ENCODE results near the gene PLEKHA4. TPM values are rescaled to one million over a fixed set of nuclear protein-coding genes. Genes with fewer than 3 reads are reported as not detected.
A peak's percentile ranks its signal among the peaks of the same experiment; 100 is the strongest.

Gene PLEKHA4
- total and polyA plus RNA-seq, 10 of the 15 experiments (the other 5 are each of a cell fraction or from before 2014, with no cell fraction given), result 0.13 to 10.0 (median 6.4) TPM; not detected in 1

DNA sequence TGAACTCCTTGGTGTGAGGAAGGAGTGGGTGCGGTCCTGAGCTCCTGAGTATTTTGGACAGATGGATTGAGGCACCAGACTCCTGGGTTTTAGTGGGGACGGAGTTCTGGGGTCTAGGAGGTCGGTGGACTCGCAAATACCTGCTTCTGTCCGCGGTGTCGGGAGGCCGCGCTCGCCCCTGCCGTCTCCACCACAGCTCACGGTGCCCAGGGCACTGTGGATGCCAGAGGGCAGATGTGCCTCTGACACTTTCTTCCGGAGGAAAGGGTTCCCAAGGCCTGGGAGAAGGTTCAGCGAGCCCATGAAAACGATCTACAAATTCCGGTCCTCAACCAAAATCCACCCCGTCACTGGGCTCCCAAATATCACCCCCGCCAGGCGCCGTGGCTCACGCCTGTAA lies 26.8 kb upstream of the PLEKHA4 start:
- Histone ChIP-seq H3K9ac (ENCODE audit: control insufficient read depth, insufficient read depth, low read length) (no peak overlapping the region), H3K27ac (ENCODE audit: control insufficient read depth, insufficient read depth) (peak overlapping the region; percentile 33; the same call in 1 of the 2 replicates), H3K27me3 (replicated peaks in 1 of 2; ENCODE audit: control insufficient read depth in 2 of 2, insufficient read depth in 2 of 2, low read length in 1 of 2) (no peaks in the 10 kb centered on the region), H3K4me3 (peak overlapping the region; percentile 56; the same call in 1 of the 2 replicates), H4K20me1 (ENCODE audit: control insufficient read depth, insufficient read depth) (no peaks in the 10 kb centered on the region), H3K4me1 (ENCODE audit: control insufficient read depth, insufficient read depth, low read length) (peaks cover 10% of the 10 kb centered on the region), H3K4me2 (ENCODE audit: control insufficient read depth, insufficient read depth) (peak overlapping the region; percentile 31), H2AFZ (ENCODE audit: control insufficient read depth, low read depth, low read length) (no peak overlapping the region), H3K79me2 (ENCODE audit: control insufficient read depth, insufficient read depth, low read length) (peaks cover 1% of the 10 kb centered on the region), H3K36me3 (ENCODE audit: control insufficient read depth in 2 of 2, insufficient read depth in 2 of 2, low read length in 1 of 2) (no peaks in the 10 kb centered on the region), H3K9me3 (replicated peaks; ENCODE audit: control insufficient read depth, insufficient read depth, low read length) (no peaks in the 10 kb centered on the region)
- TF ChIP-seq, protein P1, sequence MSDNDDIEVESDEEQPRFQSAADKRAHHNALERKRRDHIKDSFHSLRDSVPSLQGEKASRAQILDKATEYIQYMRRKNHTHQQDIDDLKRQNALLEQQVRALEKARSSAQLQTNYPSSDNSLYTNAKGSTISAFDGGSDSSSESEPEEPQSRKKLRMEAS (IDR thresholded peaks at IDR 0.05; ENCODE audit: low read depth, low read length), result no peak
- FAIRE-seq, result no peak
- TSS peak; percentile 62 for BruUV-seq (replicated peaks)
- ChIA-PET POLR2A (interaction anchor here (0.6 to 2.6 kb wide), 8 partner anchors 9 to 567 kb away, joined by 3 to 22 read pairs (median 4); partner anchors contain the start of gene PPP1R15A), RAD21 (ENCODE audit: unreplicated experiment) (interaction anchor here (1.0 to 2.0 kb wide), 2 partner anchors 21 to 67 kb away, joined by 5 to 10 read pairs; no protein-coding TSS in a partner anchor), CTCF (interaction anchor here (1.3 to 1.4 kb wide), 2 partner anchors 9 to 53 kb away, joined by 5 to 6 read pairs; no protein-coding TSS in a partner anchor), SMC1A (ENCODE audit: uncharacterized antibody, unreplicated experiment) (interaction anchor here (1.7 to 2.5 kb wide), 2 partner anchors 10 to 58 kb away, joined by 3 to 10 read pairs; no protein-coding TSS in a partner anchor)
- WGBS (ENCODE audit: insufficient coverage, insufficient replicate concordance, low lambda C conversion rate, missing lambda C conversion rate), result 67% methylated on average over 21 of the region's 21 CpGs
- no peak for DNase-seq (ENCODE audit: low read depth, low spot score)
- in situ Hi-C loops (cut with MboI), result no loop called here
- intact Hi-C loops (cut with micrococcal nuclease; ENCODE audit: unreplicated experiment), result no loop called here
- ATAC-seq, result no peak

DNA sequence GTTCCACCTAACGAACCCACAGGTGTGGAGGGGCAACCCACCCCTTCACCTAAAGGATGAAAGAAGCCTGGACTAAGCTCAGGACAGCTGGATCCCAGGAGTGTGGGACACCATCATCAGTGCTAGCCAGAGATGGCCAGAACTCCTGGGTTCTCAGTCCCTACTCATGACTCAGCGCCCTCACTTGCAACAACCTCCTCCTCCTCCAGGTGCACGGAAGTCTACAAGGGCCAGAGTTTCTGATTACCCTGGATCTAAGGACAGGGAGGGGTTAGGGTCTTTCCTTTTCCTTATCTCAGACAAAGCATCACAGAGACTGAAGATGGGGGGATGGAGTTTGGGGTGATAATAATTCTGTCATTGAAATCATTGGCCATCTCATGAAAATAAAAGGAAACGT lies 22.1 kb upstream of the PLEKHA4 start:
- 72% methylated on average over 4 of the region's 4 CpGs for WGBS (ENCODE audit: insufficient coverage, insufficient replicate concordance, low lambda C conversion rate, missing lambda C conversion rate)
- no peak for FAIRE-seq
- Histone ChIP-seq H2AFZ (ENCODE audit: control insufficient read depth, low read depth, low read length) (no peak overlapping the region), H3K4me2 (ENCODE audit: control insufficient read depth, insufficient read depth) (no peak overlapping the region), H3K4me3 (no peak overlapping the region), H3K9ac (ENCODE audit: control insufficient read depth, insufficient read depth, low read length) (no peak overlapping the region), H3K27ac (ENCODE audit: control insufficient read depth, insufficient read depth) (peak overlapping the region; percentile 10; the same call in 1 of the 2 replicates), H3K36me3 (ENCODE audit: control insufficient read depth in 2 of 2, insufficient read depth in 2 of 2, low read length in 1 of 2) (no peaks in the 10 kb centered on the region), H3K9me3 (replicated peaks; ENCODE audit: control insufficient read depth, insufficient read depth, low read length) (no peaks in the 10 kb centered on the region), H3K4me1 (ENCODE audit: control insufficient read depth, insufficient read depth, low read length) (peaks cover 10% of the 10 kb centered on the region), H4K20me1 (ENCODE audit: control insufficient read depth, insufficient read depth) (no peaks in the 10 kb centered on the region), H3K79me2 (ENCODE audit: control insufficient read depth, insufficient read depth, low read length) (no peaks in the 10 kb centered on the region), H3K27me3 (replicated peaks in 1 of 2; ENCODE audit: control insufficient read depth in 2 of 2, insufficient read depth in 2 of 2, low read length in 1 of 2) (no peaks in the 10 kb centered on the region)
- DNase-seq (ENCODE audit: low read depth, low spot score), result no peak
- SMC1A ChIA-PET (ENCODE audit: uncharacterized antibody, unreplicated experiment), result interaction anchor here (1.9 kb wide), 1 partner anchor 15 kb away, joined by 4 read pairs; no protein-coding TSS in a partner anchor
- CTCF ChIA-PET, result interaction anchor here (1.0 kb wide), 1 partner anchor 80 kb away, joined by 5 read pairs; no protein-coding TSS in a partner anchor
- in situ Hi-C loops (cut with MboI) (no loop called here), intact Hi-C loops (cut with micrococcal nuclease; ENCODE audit: unreplicated experiment) (no loop called here)
- ATAC-seq, result no peak
- RAD21 ChIA-PET (ENCODE audit: unreplicated experiment), result interaction anchor here (0.7 kb wide), 1 partner anchor 556 kb away, joined by 3 read pairs; no protein-coding TSS in a partner anchor
- no TSS peak for BruUV-seq (replicated peaks)
- POLR2A ChIA-PET, result interaction anchor here (0.6 to 1.9 kb wide), 3 partner anchors 16 to 74 kb away, joined by 3 to 11 read pairs (median 5); no protein-coding TSS in a partner anchor
- TF ChIP-seq NFXL1 (IDR thresholded peaks at IDR 0.05; ENCODE audit: borderline replicate concordance) (no peak), JUNB (IDR thresholded peaks at IDR 0.05) (no peak), CREM (IDR thresholded peaks at IDR 0.05; ENCODE audit: low read depth) (no peak), SPI1 (IDR thresholded peaks at IDR 0.05; ENCODE audit: borderline replicate concordance, insufficient read depth, low read depth, low read length) (no peak), SMARCA5 (IDR thresholded peaks at IDR 0.05) (no peak), TCF12 (IDR thresholded peaks at IDR 0.05; ENCODE audit: low read depth, low read length) (no peak), PAX5 (IDR thresholded peaks at IDR 0.05; ENCODE audit: borderline replicate concordance, low read depth, low read length) (no peak), KAT2A (conservative IDR thresholded peaks at IDR 0.05; ENCODE audit: control insufficient read depth, low read depth, low read length) (no peak), GATAD2B (conservative IDR thresholded peaks at IDR 0.05; ENCODE audit: low read depth) (no peak)
- TF ChIP-seq, protein P2, sequence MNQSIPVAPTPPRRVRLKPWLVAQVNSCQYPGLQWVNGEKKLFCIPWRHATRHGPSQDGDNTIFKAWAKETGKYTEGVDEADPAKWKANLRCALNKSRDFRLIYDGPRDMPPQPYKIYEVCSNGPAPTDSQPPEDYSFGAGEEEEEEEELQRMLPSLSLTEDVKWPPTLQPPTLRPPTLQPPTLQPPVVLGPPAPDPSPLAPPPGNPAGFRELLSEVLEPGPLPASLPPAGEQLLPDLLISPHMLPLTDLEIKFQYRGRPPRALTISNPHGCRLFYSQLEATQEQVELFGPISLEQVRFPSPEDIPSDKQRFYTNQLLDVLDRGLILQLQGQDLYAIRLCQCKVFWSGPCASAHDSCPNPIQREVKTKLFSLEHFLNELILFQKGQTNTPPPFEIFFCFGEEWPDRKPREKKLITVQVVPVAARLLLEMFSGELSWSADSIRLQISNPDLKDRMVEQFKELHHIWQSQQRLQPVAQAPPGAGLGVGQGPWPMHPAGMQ (IDR thresholded peaks at IDR 0.05; ENCODE audit: borderline replicate concordance), result no peak
- TF ChIP-seq, protein P3, sequence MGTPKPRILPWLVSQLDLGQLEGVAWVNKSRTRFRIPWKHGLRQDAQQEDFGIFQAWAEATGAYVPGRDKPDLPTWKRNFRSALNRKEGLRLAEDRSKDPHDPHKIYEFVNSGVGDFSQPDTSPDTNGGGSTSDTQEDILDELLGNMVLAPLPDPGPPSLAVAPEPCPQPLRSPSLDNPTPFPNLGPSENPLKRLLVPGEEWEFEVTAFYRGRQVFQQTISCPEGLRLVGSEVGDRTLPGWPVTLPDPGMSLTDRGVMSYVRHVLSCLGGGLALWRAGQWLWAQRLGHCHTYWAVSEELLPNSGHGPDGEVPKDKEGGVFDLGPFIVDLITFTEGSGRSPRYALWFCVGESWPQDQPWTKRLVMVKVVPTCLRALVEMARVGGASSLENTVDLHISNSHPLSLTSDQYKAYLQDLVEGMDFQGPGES (IDR thresholded peaks at IDR 0.05), result no peak
